Psoas muscle (tissue), 8 donors: ENCODE measurements around the gene LRRC18. TPM values are rescaled to one million over a fixed set of nuclear protein-coding genes. Genes with fewer than 3 reads are reported as not detected.

ENCODE experiments used
- ATAC-seq, 4 donors: fragments of 200-7000 bp; cut with Tn5 transposase; one replicate each; pipeline ENCODE4 v1.9.1; 2020; ENCODE audit warnings: moderate library complexity in 3 of 4, mild to moderate bottlenecking in 2 of 4
- DNase-seq, 2 donors: peaks; one replicate each; pipeline ENCODE4 v3.0.0-alpha.2; 2020
- H3K27ac ChIP-seq: fragments of 200-600 bp; one replicate; pipeline ENCODE4 v1.8.0; 2022
- H3K27me3 ChIP-seq, 3 donors: fragments of 200-600 bp in 1 of 3; one replicate each; pipeline versions ENCODE4 v1.6.1 to v1.8.0; 2013 to 2022; ENCODE audit warnings: low read length in 2 of 3, mild to moderate bottlenecking in 2 of 3, moderate library complexity in 1 of 3; ENCODE audit not compliant: insufficient read depth in 3 of 3
- H3K36me3 ChIP-seq, 2 donors: fragments of 200-600 bp in 1 of 2; one replicate each; pipeline versions ENCODE4 v1.6.1 to v1.8.0; 2013 to 2022; ENCODE audit warnings: low read depth in 1 of 2, mild to moderate bottlenecking in 1 of 2, moderate library complexity in 1 of 2; ENCODE audit not compliant: insufficient read depth in 1 of 2
- H3K4me1 ChIP-seq: fragments of 200-600 bp; one replicate; pipeline ENCODE4 v1.8.0; 2022
- H3K4me3 ChIP-seq: fragments of 200-600 bp; one replicate; pipeline ENCODE4 v1.8.0; 2022; ENCODE audit warnings: mild to moderate bottlenecking
- H3K9me3 ChIP-seq: fragments of 200-600 bp; one replicate; pipeline ENCODE4 v1.8.0; 2022
- CTCF ChIP-seq: fragments of 200-600 bp; IDR thresholded peaks from one replicate; pipeline ENCODE4 v1.8.0; 2022; ENCODE audit warnings: antibody characterized with exemption
- WGBS, 3 donors: extraction: QIAGEN DNeasy Blood & Tissue Kit; methylation state at CpG; one replicate each; pipeline versions ENCODE4 v1.1.6 to v1.1.7; 2013; 5-methylcytosine and 5-hydroxymethylcytosine counted together
- intact Hi-C, 2 donors: fragments of 100-400 bp; cut with DNase I; formaldehyde crosslinking; loops; one replicate each; pipeline versions ENCODE4 v1.11.0 to v1.14.2; 2022
- polyA plus RNA-seq, 3 donors: library from polyadenylated mRNA; stranded (reverse); fragments of 200-250 nt; gene quantifications; one replicate each; pipeline ENCODE4 v1.2.3, GENCODE V29; 2013
- total RNA-seq, 4 donors: library from RNA; stranded (reverse); fragmentation: NEBNext Ultra II Directional in 2 of 4; extraction: Animal tissue kit (Norgen Biotek cat#: 25700) in 2 of 4; gene quantifications; one replicate each; pipeline versions ENCODE4 v1.2.1 to v1.2.4, GENCODE V29; 2021 to 2023
- donor health status: healthy with polysubstance abuse.
- donor health status: DM: no; HTN: no; CAD: no; lungs with moderate emphysema.
- donor health status: Bipolar disorder and iron deficiency.
- donor health status: healthy.
- donor health status: DM: yes; HTN: yes; CAD: no.
- donor health status: DM: no; HTN: no; CAD: no.
- donor health status: DM: no; HTN: no; CAD: no.
- donor health status: DM: yes; HTN: yes; CAD: no.

LRRC18 gene
- total and polyA plus RNA-seq, 7 donors = not detected

- TF ChIP-seq CTCF = peak; percentile 84
- no peak overlapping the region for H3K27ac ChIP-seq
- intact Hi-C loops = loop anchor here (5.0 to 10.0 kb wide), 3 partner anchors 181 to 536 kb away; no protein-coding TSS in a partner anchor
- H3K9me3 ChIP-seq = no peaks in the 10 kb centered on the region
- ATAC-seq = peak; percentile 89 to 95 (median 90)
- no peaks in the 10 kb centered on the region for H3K27me3 ChIP-seq
- peak; percentile 64 to 76 for DNase-seq
- no peak overlapping the region for H3K4me3 ChIP-seq
- 28 to 31% (median 29%) methylated on average over 12 of the region's 12 CpGs for WGBS, 3 donors
- H3K4me1 ChIP-seq = no peaks in the 10 kb centered on the region
- H3K36me3 ChIP-seq = no peaks in the 10 kb centered on the region
Observed at GRCh38 chr10:48981310-48981907, 41.8 kb upstream of the LRRC18 start.

DNA sequence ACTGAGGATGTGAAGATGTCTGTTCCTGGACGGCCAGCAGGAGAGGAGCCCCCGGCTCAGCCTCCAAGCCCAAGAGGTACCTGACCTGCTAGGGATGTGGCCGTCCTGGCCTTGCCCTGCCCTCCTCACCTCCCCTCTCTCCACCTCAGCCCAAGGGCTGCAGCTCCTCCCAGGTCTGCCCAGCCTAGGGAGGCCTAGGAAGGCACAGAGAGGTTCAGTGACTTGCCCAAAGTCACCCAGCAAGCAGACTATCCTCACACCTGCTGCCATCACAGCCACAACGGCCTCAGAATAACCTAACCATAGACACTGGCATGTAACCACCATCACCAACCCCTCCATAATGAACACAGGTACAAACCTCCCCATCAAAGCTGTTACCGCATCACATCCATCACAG is 38.7 kb upstream of the LRRC18 start:
- Histone ChIP-seq H3K9me3 (no peaks in the 10 kb centered on the region), H3K4me1 (no peaks in the 10 kb centered on the region), H3K4me3 (no peak overlapping the region), H3K27me3 (no peaks in the 10 kb centered on the region), H3K36me3 (no peaks in the 10 kb centered on the region), H3K27ac (no peak overlapping the region)
- intact Hi-C loops = loop anchor here in 1 of 2 donors (5.0 kb wide), 1 partner anchor 544 kb away; no protein-coding TSS in a partner anchor
- no peak for DNase-seq
- no peak for TF ChIP-seq CTCF
- ATAC-seq = no peak
- 81 to 92% (median 90%) methylated on average over 5 of the region's 5 CpGs for WGBS, 3 donors

GRCh38 chr10:48976196-48976595 is 36.6 kb upstream of the LRRC18 start:
- TF ChIP-seq CTCF = peak; percentile 22
- intact Hi-C loops = loop anchor here in 1 of 2 donors (5.0 kb wide), 1 partner anchor 546 kb away; no protein-coding TSS in a partner anchor
- H3K9me3 ChIP-seq = no peaks in the 10 kb centered on the region
- no peak overlapping the region for H3K4me3 ChIP-seq
- H3K27ac ChIP-seq = no peak overlapping the region
- H3K4me1 ChIP-seq = no peaks in the 10 kb centered on the region
- no peaks in the 10 kb centered on the region for H3K27me3 ChIP-seq
- ATAC-seq (peak in 2 of 4 donors; percentile 35 to 39), DNase-seq (no peak)
- no peaks in the 10 kb centered on the region for H3K36me3 ChIP-seq

- H3K9me3 ChIP-seq = no peaks in the 10 kb centered on the region
- ATAC-seq (no peak), DNase-seq (no peak)
- no peak overlapping the region for H3K4me3 ChIP-seq
- no peaks in the 10 kb centered on the region for H3K27me3 ChIP-seq
- H3K4me1 ChIP-seq = no peaks in the 10 kb centered on the region
- H3K27ac ChIP-seq = no peak overlapping the region
- no peak for TF ChIP-seq CTCF
- intact Hi-C loops = loop anchor here in 1 of 2 donors (5.0 kb wide), 1 partner anchor 548 kb away; no protein-coding TSS in a partner anchor
- 91 to 92% (median 91%) methylated on average over 12 of the region's 12 CpGs for WGBS, 3 donors
- H3K36me3 ChIP-seq = no peaks in the 10 kb centered on the region
Observed at GRCh38 chr10:48974510-48975156, 35.0 kb upstream of the LRRC18 start.
